RWPE2 (cell line): ENCODE measurements around the gene FITM1.

ENCODE experiments used
- ATAC-seq: fragments of 200-7000 bp; cut with Tn5 transposase; 3 replicates; pipeline ENCODE4 v1.9.1; 2021; ENCODE audit warnings: low read depth
- DNase-seq: peaks from one replicate; pipeline ENCODE4 v3.0.0-alpha.2; 2020; ENCODE audit warnings: low spot score
- H3K27ac ChIP-seq: fragments of 450-650 bp; 2 replicates; pipeline ENCODE4 v1.5.1; 2017; ENCODE audit warnings: mild to moderate bottlenecking; ENCODE audit not compliant: poor library complexity, severe bottlenecking
- H3K27me3 ChIP-seq: fragments of 250-450 bp; sonication (Bioruptor Pico); 2 replicates; pipeline ENCODE4 v1.5.1; 2021; ENCODE audit warnings: mild to moderate bottlenecking, moderate library complexity; ENCODE audit not compliant: insufficient read depth, poor library complexity, severe bottlenecking
- H3K36me3 ChIP-seq: fragments of 250-450 bp; sonication (Bioruptor Pico); 2 replicates; pipeline ENCODE4 v1.5.1; 2020; ENCODE audit warnings: low read depth, mild to moderate bottlenecking, moderate library complexity
- H3K4me1 ChIP-seq: fragments of 250-450 bp; sonication (Bioruptor Pico); 2 replicates; pipeline ENCODE4 v1.5.1; 2021; ENCODE audit warnings: mild to moderate bottlenecking, moderate library complexity; ENCODE audit not compliant: insufficient read depth, poor library complexity, severe bottlenecking
- H3K4me3 ChIP-seq: fragments of 250-450 bp; sonication (Bioruptor Pico); 2 replicates; pipeline ENCODE4 v1.5.1; 2021; ENCODE audit warnings: mild to moderate bottlenecking, moderate library complexity; ENCODE audit not compliant: severe bottlenecking
- H3K9me3 ChIP-seq: fragments of 250-450 bp; sonication (Bioruptor Pico); 2 replicates; pipeline ENCODE4 v1.5.1; 2021; ENCODE audit warnings: mild to moderate bottlenecking, moderate library complexity; ENCODE audit not compliant: severe bottlenecking
- CTCF ChIP-seq: fragments of 450-650 bp; IDR thresholded peaks from one replicate; pipeline ENCODE4 v1.5.1; 2017; ENCODE audit warnings: mild to moderate bottlenecking, moderate library complexity; ENCODE audit not compliant: poor library complexity, severe bottlenecking

FITM1 gene

DNA sequence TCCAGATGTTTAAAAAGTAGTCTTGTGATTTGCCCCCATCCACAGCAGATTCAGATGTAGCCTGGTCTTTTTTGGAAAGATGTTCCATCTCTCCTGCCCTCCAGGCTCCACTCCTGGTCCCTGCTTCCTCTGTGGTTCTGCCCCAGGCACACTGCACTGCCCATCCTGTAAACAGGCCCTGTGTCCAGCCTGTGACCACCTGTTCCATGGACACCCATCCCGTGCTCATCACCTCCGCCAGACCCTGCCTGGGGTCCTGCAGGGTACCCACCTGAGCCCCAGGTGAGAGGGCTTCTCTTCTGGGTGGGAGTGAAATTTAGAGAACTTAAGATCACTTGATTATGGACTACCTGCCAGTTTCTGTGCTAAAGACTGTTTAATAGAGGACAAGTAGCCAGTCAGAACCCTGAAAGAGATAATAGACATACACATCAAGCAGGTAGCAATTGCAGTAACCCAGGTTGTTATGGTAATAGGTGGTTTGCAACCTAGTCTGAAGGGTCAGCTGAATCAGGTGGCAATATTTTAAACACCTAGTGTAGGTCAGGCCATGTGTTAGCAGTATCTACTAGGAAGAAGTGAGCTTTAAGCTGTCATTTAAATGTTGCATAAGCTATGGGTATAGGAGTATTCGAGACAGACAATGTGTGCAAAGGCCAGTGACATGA lies 19.0 kb downstream of the FITM1 start:
- Histone ChIP-seq H3K27me3 (no peaks in the 10 kb centered on the region), H3K36me3 (peaks cover 65% of the 10 kb centered on the region), H3K9me3 (no peaks in the 10 kb centered on the region), H3K27ac (no peak overlapping the region), H3K4me1 (peaks cover 7% of the 10 kb centered on the region), H3K4me3 (no peak overlapping the region)
- no peak for DNase-seq
- no peak for ATAC-seq
- no peak for TF ChIP-seq CTCF

DNA sequence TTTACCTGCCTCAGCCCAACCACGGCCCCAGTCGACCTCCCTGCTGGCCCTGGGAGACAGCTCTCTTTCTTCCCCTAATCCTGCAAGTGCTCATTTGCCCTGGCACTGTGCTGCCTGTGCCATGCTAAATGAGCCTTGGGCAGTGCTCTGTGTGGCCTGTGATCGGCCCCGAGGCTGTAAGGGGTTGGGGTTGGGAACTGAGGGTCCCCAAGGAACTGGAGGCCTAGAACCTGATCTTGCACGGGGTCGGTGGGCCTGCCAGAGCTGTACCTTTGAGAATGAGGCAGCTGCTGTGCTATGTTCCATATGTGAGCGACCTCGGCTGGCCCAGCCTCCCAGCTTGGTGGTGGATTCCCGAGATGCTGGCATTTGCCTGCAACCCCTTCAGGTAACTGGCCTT lies 19.6 kb downstream of the FITM1 start:
- TF ChIP-seq CTCF: no peak
- no peak for DNase-seq
- Histone ChIP-seq H3K9me3 (no peaks in the 10 kb centered on the region), H3K4me3 (no peak overlapping the region), H3K36me3 (peaks cover 66% of the 10 kb centered on the region), H3K27ac (no peak overlapping the region), H3K27me3 (no peaks in the 10 kb centered on the region), H3K4me1 (peaks cover 7% of the 10 kb centered on the region)
- ATAC-seq: no peak

DNA sequence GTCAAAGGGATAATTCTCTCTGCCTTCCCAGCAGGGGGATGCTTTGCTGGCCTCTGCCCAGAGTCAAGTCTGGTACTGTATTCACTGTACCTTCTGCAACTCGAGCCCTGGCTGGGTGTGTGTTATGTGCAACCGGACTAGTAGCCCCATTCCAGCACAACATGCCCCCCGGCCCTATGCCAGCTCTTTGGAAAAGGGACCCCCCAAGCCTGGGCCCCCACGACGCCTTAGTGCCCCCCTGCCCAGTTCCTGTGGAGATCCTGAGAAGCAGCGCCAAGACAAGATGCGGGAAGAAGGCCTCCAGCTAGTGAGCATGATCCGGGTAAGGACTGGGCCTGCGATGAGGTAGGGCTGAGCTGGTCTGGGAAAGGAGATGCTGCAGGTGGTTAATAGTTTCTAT lies 20.1 kb downstream of the FITM1 start:
- Histone ChIP-seq H3K4me3 (no peak overlapping the region), H3K27ac (no peak overlapping the region), H3K9me3 (no peaks in the 10 kb centered on the region), H3K27me3 (no peaks in the 10 kb centered on the region), H3K4me1 (peaks cover 2% of the 10 kb centered on the region), H3K36me3 (peaks cover 71% of the 10 kb centered on the region)
- no peak for DNase-seq
- no peak for TF ChIP-seq CTCF
- no peak for ATAC-seq

DNA sequence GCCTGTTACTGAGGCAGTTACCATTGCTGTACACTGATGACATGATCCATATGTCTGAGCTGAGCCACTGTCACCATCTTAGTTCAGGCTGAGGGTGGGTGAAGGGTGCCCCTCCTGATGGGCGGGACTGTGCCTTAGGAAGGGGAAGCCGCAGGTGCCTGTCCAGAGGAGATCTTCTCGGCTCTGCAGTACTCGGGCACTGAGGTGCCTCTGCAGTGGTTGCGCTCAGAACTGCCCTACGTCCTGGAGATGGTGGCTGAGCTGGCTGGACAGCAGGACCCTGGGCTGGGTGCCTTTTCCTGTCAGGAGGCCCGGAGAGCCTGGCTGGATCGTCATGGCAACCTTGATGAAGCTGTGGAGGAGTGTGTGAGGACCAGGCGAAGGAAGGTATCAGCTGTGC lies 20.5 kb downstream of the FITM1 start:
- ATAC-seq: no peak
- Histone ChIP-seq H3K27ac (no peak overlapping the region), H3K36me3 (peaks cover 75% of the 10 kb centered on the region), H3K4me3 (no peak overlapping the region), H3K9me3 (no peaks in the 10 kb centered on the region), H3K27me3 (no peaks in the 10 kb centered on the region), H3K4me1 (no peaks in the 10 kb centered on the region)
- no peak for TF ChIP-seq CTCF
- DNase-seq: no peak

- Histone ChIP-seq H3K36me3 (peaks cover 80% of the 10 kb centered on the region), H3K9me3 (no peaks in the 10 kb centered on the region), H3K27me3 (no peaks in the 10 kb centered on the region), H3K4me3 (no peak overlapping the region), H3K4me1 (no peaks in the 10 kb centered on the region), H3K27ac (no peak overlapping the region)
- DNase-seq: no peak
- no peak for ATAC-seq
- TF ChIP-seq CTCF: no peak
Measured at GRCh38 chr14:24151404-24152080, 21.1 kb downstream of the FITM1 start.
